HepG2 (cell line): ENCODE data around the gene ATP1A2. TPM values are rescaled to one million over a fixed set of nuclear protein-coding genes. Genes with fewer than 3 reads are reported as not detected.

Experiments
- ATAC-seq: fragments of 200-7000 bp; cut with Tn5 transposase; 3 replicates; pipeline ENCODE4 v1.9.1; 2020; ENCODE audit warnings: mild to moderate bottlenecking, moderate library complexity
- BruUV-seq: library from RNA; stranded (reverse); fragments of 400-500 nt; replicated peaks from 2 replicates; lab custom pipeline; 2021; lab: Mats Ljungman, UMichigan
- CTCF ChIA-PET: fragments of 300-600 bp; formaldehyde crosslinking; extraction: SDS; loops from one replicate; lab custom pipeline; 2021; ENCODE audit warnings: low total read pairs, inconsistent platforms, low intra/inter-chr PET ratio; lab: Yijun Ruan, JAX
- POLR2A ChIA-PET: fragments of 350-600 bp; sonication (Branson Sonifier 250); formaldehyde crosslinking; loops from one replicate; lab custom pipeline; 2020; ENCODE audit warnings: antibody characterized with exemption, inconsistent platforms; lab: Yijun Ruan, JAX
- DNase-seq: peaks from one replicate; pipeline ENCODE4 v3.0.0-alpha.2; 2015; ENCODE audit warnings: low spot score
- FAIRE-seq: peaks from 3 replicates; lab custom pipeline; 2011; peaks lifted over from hg19 to GRCh38; lab: Jason Lieb, UNC
- H2AFZ ChIP-seq: one replicate; pipeline ENCODE4 v1.6.1; 2011; ENCODE audit warnings: low read length, inconsistent platforms
- H3K27ac ChIP-seq: fragments of 300-600 bp; 3 replicates; pipeline ENCODE4 v1.8.0; 2011; ENCODE audit warnings: mixed run types, mild to moderate bottlenecking, mixed read lengths, low read length, inconsistent platforms; ENCODE audit not compliant: insufficient read depth; ENCODE audit errors: extremely low read length
- H3K27me3 ChIP-seq, 2 experiments: fragments of 200-600 bp in 1 of 2; 2 replicates in 1 of 2; 3 replicates in 1 of 2; pipeline versions ENCODE4 v1.6.0 to v1.8.0; 2011; ENCODE audit warnings: low read length in 2 of 2, mild to moderate bottlenecking in 2 of 2, moderate library complexity in 2 of 2, inconsistent platforms in 1 of 2; ENCODE audit not compliant: insufficient read depth in 2 of 2, control insufficient read depth in 1 of 2
- H3K36me3 ChIP-seq, 2 experiments: fragments of 200-600 bp in 1 of 2; replicated peaks in 1 of 2; 2 replicates in 1 of 2; 3 replicates in 1 of 2; pipeline versions ENCODE4 v1.5.1 to v1.8.0; 2011; ENCODE audit warnings: low read length in 2 of 2, inconsistent platforms in 1 of 2; ENCODE audit not compliant: insufficient read depth in 2 of 2, control insufficient read depth in 1 of 2
- H3K4me1 ChIP-seq: 2 replicates; pipeline ENCODE4 v1.5.1; 2012; ENCODE audit warnings: low read length, inconsistent platforms; ENCODE audit not compliant: insufficient read depth
- H3K4me2 ChIP-seq: 2 replicates; pipeline ENCODE4 v1.6.0; 2011; ENCODE audit warnings: low read depth, low read length, inconsistent platforms
- H3K4me3 ChIP-seq, 3 experiments: fragments of 200-600 bp in 1 of 3; sonication (generic), shearing (Covaris generic) in 1 of 3; replicated peaks in 1 of 3; 2 replicates each; pipeline ENCODE4 v1.5.1; 2011 to 2016; ENCODE audit warnings: low read length in 3 of 3, inconsistent platforms in 2 of 3, low read depth in 2 of 3, mild to moderate bottlenecking in 2 of 3, control low read depth in 1 of 3, mixed read lengths in 1 of 3; ENCODE audit not compliant: insufficient read depth in 1 of 3
- H3K79me2 ChIP-seq: one replicate; pipeline ENCODE4 v1.6.1; 2011; ENCODE audit warnings: low read length, inconsistent platforms; ENCODE audit not compliant: insufficient read depth
- H3K9ac ChIP-seq: 2 replicates; pipeline ENCODE4 v1.6.0; 2011; ENCODE audit warnings: mild to moderate bottlenecking, low read depth, low read length, inconsistent platforms; ENCODE audit not compliant: insufficient read depth
- H3K9me3 ChIP-seq: 2 replicates; pipeline ENCODE4 v1.5.1; 2012; ENCODE audit warnings: mild to moderate bottlenecking, low read length
- H4K20me1 ChIP-seq: 2 replicates; pipeline ENCODE4 v1.6.0; 2011; ENCODE audit warnings: inconsistent platforms, mild to moderate bottlenecking, low read length, moderate library complexity; ENCODE audit not compliant: insufficient read depth
- EZH2 ChIP-seq: conservative IDR thresholded peaks from 2 replicates; pipeline ENCODE4 v1.6.1; 2012; ENCODE audit warnings: mild to moderate bottlenecking, low read depth, low read length, moderate library complexity
- HES4 ChIP-seq: sonication (generic); formaldehyde crosslinking; IDR thresholded peaks from 2 replicates; pipeline ENCODE4 v1.9.0; 2021; ENCODE audit warnings: mild to moderate bottlenecking, missing genetic modification reagents, borderline replicate concordance
- ZNF644 ChIP-seq: IDR thresholded peaks from 2 replicates; pipeline ENCODE4 v1.6.1; 2016; ENCODE audit warnings: low read depth
- ZNF768 ChIP-seq: sonication (generic); formaldehyde crosslinking; IDR thresholded peaks from 2 replicates; pipeline ENCODE4 v1.4.0; 2020; ENCODE audit warnings: missing genetic modification reagents
- WGBS: methylation state at CpG from one replicate; pipeline ENCODE4 v1.1.6; 2017; ENCODE audit warnings: low lambda C conversion rate; 5-methylcytosine and 5-hydroxymethylcytosine counted together
- in situ Hi-C: cut with HindIII; loops from 2 replicates; pipeline ENCODE4 v1.10.0; 2017; ENCODE audit warnings: low pct_unique_long_range_greater_than_20kb; ENCODE audit not compliant: extremely low pct_ligation_motif_present
- intact Hi-C: fragments of 100-400 bp; cut with micrococcal nuclease; formaldehyde crosslinking; loops from one replicate; pipeline ENCODE4 v1.10.0; 2022; ENCODE audit not compliant: unreplicated experiment
- polyA plus RNA-seq, 8 experiments: library from polyadenylated mRNA; depleted of rRNA in 3 of 8; stranded (reverse) in 7 of 8; unstranded in 1 of 8; fragments of >200 nt; fragmentation: Illumina TruSeq in 4 of 8; extraction: Trizol in 4 of 8; gene quantifications; 2 replicates each; pipeline versions ENCODE4 v1.2.1 to v1.2.3, GENCODE V29; 2011 to 2016; ENCODE audit warnings: low read depth in 4 of 8, missing spikeins in 1 of 8, mixed read lengths in 1 of 8; ENCODE audit not compliant: insufficient read depth in 1 of 8
- total RNA-seq, 5 experiments: library from RNA; depleted of rRNA; stranded (reverse); fragments of >200 nt; fragmentation: Illumina TruSeq; extraction: Trizol; gene quantifications; 2 replicates each; pipeline ENCODE4 v1.2.3, GENCODE V29; 2016; ENCODE audit warnings: low read depth in 1 of 5
- TF ChIP-seq, protein P1 (sequence below): sonication (generic); formaldehyde crosslinking; IDR thresholded peaks from 2 replicates; pipeline ENCODE4 v1.4.0; 2020; ENCODE audit warnings: mild to moderate bottlenecking, low read depth, missing genetic modification reagents
- TF ChIP-seq, protein P2 (sequence below): sonication (generic); formaldehyde crosslinking; IDR thresholded peaks from 2 replicates; pipeline ENCODE4 v1.4.0; 2020; ENCODE audit warnings: missing genetic modification reagents, borderline replicate concordance
- TF ChIP-seq, protein P3 (sequence below): sonication (generic); formaldehyde crosslinking; conservative IDR thresholded peaks from 2 replicates; pipeline ENCODE4 v1.8.0; 2022; ENCODE audit warnings: mild to moderate bottlenecking, moderate library complexity, missing genetic modification reagents
- TF ChIP-seq, protein P4 (sequence below): sonication (generic); formaldehyde crosslinking; IDR thresholded peaks from 2 replicates; pipeline ENCODE4 v1.5.0; 2020; ENCODE audit warnings: mild to moderate bottlenecking, missing genetic modification reagents, borderline replicate concordance

Gene ATP1A2
- total and polyA plus RNA-seq, 2 of the 13 experiments (the other 11 are each of a cell fraction or from before 2014, with no cell fraction given): 0.16 TPM; not detected in 1

DNA sequence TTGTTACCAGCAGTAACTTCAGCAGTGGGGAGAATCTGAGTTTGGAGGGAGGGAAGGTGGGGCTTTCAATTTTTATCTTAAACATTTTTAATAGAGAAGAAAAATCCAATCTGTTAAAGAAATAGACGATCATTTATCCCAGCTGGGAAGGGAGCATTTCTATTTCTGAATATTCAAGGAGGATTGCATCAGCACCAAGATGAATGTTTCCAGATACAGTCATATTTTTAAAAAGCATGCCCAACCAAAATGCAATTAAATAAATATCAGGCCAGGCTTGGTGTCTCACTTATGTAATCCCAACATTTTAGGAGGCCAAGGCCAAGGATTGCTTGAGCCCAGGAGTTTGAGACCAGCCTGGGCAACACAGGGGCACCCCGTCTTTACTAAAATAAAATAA is 34.2 kb downstream of the ATP1A2 start:
- no peaks in the 10 kb centered on the region for H3K9me3 ChIP-seq
- no peak overlapping the region for H3K4me2 ChIP-seq
- in situ Hi-C loops (no loop called here), intact Hi-C loops (no loop called here)
- H3K9ac ChIP-seq: no peak overlapping the region
- H3K27ac ChIP-seq: no peak overlapping the region
- no peak for TF ChIP-seq EZH2
- TF ChIP-seq, protein P1, sequence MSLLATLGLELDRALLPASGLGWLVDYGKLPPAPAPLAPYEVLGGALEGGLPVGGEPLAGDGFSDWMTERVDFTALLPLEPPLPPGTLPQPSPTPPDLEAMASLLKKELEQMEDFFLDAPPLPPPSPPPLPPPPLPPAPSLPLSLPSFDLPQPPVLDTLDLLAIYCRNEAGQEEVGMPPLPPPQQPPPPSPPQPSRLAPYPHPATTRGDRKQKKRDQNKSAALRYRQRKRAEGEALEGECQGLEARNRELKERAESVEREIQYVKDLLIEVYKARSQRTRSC: no peak
- TF ChIP-seq ZNF768 (CRISPR knock-in tag): no peak
- TF ChIP-seq, protein P2, sequence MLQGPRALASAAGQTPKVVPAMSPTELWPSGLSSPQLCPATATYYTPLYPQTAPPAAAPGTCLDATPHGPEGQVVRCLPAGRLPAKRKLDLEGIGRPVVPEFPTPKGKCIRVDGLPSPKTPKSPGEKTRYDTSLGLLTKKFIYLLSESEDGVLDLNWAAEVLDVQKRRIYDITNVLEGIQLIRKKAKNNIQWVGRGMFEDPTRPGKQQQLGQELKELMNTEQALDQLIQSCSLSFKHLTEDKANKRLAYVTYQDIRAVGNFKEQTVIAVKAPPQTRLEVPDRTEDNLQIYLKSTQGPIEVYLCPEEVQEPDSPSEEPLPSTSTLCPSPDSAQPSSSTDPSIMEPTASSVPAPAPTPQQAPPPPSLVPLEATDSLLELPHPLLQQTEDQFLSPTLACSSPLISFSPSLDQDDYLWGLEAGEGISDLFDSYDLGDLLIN: no peak
- no peak for TF ChIP-seq HES4 (CRISPR knock-in tag)
- TF ChIP-seq ZNF644 (CRISPR knock-in tag): no peak
- TF ChIP-seq, protein P3, sequence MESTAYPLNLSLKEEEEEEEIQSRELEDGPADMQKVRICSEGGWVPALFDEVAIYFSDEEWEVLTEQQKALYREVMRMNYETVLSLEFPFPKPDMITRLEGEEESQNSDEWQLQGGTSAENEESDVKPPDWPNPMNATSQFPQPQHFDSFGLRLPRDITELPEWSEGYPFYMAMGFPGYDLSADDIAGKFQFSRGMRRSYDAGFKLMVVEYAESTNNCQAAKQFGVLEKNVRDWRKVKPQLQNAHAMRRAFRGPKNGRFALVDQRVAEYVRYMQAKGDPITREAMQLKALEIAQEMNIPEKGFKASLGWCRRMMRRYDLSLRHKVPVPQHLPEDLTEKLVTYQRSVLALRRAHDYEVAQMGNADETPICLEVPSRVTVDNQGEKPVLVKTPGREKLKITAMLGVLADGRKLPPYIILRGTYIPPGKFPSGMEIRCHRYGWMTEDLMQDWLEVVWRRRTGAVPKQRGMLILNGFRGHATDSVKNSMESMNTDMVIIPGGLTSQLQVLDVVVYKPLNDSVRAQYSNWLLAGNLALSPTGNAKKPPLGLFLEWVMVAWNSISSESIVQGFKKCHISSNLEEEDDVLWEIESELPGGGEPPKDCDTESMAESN (CRISPR knock-in tag): no peak
- TF ChIP-seq, protein P4, sequence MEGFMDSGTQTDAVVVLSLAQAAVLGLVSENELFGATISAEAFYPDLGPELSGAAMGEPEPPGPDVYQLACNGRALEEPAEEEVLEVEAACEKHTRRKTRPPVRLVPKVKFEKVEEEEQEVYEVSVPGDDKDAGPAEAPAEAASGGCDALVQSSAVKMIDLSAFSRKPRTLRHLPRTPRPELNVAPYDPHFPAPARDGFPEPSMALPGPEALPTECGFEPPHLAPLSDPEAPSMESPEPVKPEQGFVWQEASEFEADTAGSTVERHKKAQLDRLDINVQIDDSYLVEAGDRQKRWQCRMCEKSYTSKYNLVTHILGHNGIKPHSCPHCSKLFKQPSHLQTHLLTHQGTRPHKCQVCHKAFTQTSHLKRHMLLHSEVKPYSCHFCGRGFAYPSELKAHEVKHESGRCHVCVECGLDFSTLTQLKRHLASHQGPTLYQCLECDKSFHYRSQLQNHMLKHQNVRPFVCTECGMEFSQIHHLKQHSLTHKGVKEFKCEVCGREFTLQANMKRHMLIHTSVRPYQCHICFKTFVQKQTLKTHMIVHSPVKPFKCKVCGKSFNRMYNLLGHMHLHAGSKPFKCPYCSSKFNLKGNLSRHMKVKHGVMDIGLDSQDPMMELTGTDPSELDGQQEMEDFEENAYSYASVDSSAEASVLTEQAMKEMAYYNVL (CRISPR knock-in tag): no peak
- no peak for FAIRE-seq
- H4K20me1 ChIP-seq: no peaks in the 10 kb centered on the region
- no TSS peak for BruUV-seq
- H3K36me3 ChIP-seq: no peaks in the 10 kb centered on the region
- no peaks in the 10 kb centered on the region for H3K27me3 ChIP-seq
- peaks cover 37% of the 10 kb centered on the region for H3K4me1 ChIP-seq
- ATAC-seq: no peak
- H2AFZ ChIP-seq: no peak overlapping the region
- ChIA-PET CTCF (no interaction called here), POLR2A (no interaction called here)
- DNase-seq: no peak
- H3K4me3 ChIP-seq: no peak overlapping the region
- H3K79me2 ChIP-seq: no peaks in the 10 kb centered on the region
- WGBS: 83% methylated on average over 2 of the region's 2 CpGs
